SU-DHL-6 (cell line): ENCODE results near the gene B4GALNT4.

Experiments
- H2AFZ ChIP-seq: fragments of 200-600 bp; sonication (generic); 2 replicates; pipeline ENCODE4 v1.6.1; 2014; ENCODE audit warnings: low read depth, mild to moderate bottlenecking, moderate library complexity, mixed read lengths, antibody characterized with exemption, low read length; ENCODE audit not compliant: severe bottlenecking
- H3F3A ChIP-seq: fragments of 200-600 bp; shearing (Covaris generic); 2 replicates; pipeline ENCODE4 v1.6.0; 2016; ENCODE audit warnings: antibody characterized with exemption, mild to moderate bottlenecking; ENCODE audit not compliant: insufficient read depth
- H3K27ac ChIP-seq: fragments of 200-600 bp; sonication (generic); 2 replicates; pipeline ENCODE4 v1.5.1; 2016; ENCODE audit warnings: low read depth, mild to moderate bottlenecking, low read length, moderate library complexity, mixed read lengths
- H3K27me3 ChIP-seq: fragments of 200-600 bp; sonication (generic), shearing (Covaris generic); 2 replicates; pipeline ENCODE4 v1.6.0; 2014; ENCODE audit warnings: mild to moderate bottlenecking, low read length
- H3K36me3 ChIP-seq: fragments of 200-600 bp; sonication (generic); 2 replicates; pipeline ENCODE4 v1.6.1; 2014; ENCODE audit warnings: mild to moderate bottlenecking, low read length, mixed read lengths
- H3K4me2 ChIP-seq: fragments of 300-600, 200-600 bp; shearing (Covaris generic), sonication (generic); 2 replicates; pipeline ENCODE4 v1.6.0; 2014; ENCODE audit warnings: low read length, low read depth, mild to moderate bottlenecking; ENCODE audit not compliant: poor library complexity, severe bottlenecking
- H3K4me3 ChIP-seq: fragments of 200-600 bp; sonication (generic); 2 replicates; pipeline ENCODE4 v1.5.1; 2014; ENCODE audit warnings: antibody characterized with exemption, low read length, mild to moderate bottlenecking, mixed read lengths; ENCODE audit not compliant: insufficient read depth, poor library complexity, severe bottlenecking
- H3K79me2 ChIP-seq: fragments of 200-600 bp; sonication (generic); 2 replicates; pipeline ENCODE4 v1.6.1; 2014; ENCODE audit warnings: mild to moderate bottlenecking, low read length, moderate library complexity; ENCODE audit not compliant: insufficient read depth
- H3K9ac ChIP-seq: fragments of 200-600 bp; sonication (generic); 2 replicates; pipeline ENCODE4 v1.7.0; 2014; ENCODE audit warnings: mild to moderate bottlenecking, low read length
- H3K9me2 ChIP-seq: fragments of 200-600 bp; sonication (generic); replicated peaks from 2 replicates; pipeline ENCODE4 v1.6.1; 2014; ENCODE audit warnings: low read length; ENCODE audit not compliant: insufficient read depth
- H3K9me3 ChIP-seq: fragments of 200-600 bp; sonication (generic); 2 replicates; pipeline ENCODE4 v1.6.1; 2014; ENCODE audit warnings: low read length, mixed read lengths; ENCODE audit not compliant: insufficient read depth
- H4K20me1 ChIP-seq: fragments of 200-600 bp; sonication (generic); 2 replicates; pipeline ENCODE4 v1.6.1; 2014; ENCODE audit warnings: low read depth, mild to moderate bottlenecking, antibody characterized with exemption, low read length, moderate library complexity, mixed read lengths
- CTCF ChIP-seq: fragments of 200-600 bp; sonication (generic); IDR thresholded peaks from one replicate; pipeline ENCODE4 v1.5.1; 2017; ENCODE audit warnings: antibody characterized with exemption, mild to moderate bottlenecking, low read length, moderate library complexity; ENCODE audit not compliant: insufficient read depth, poor library complexity, severe bottlenecking
- EZH2phosphoT487 ChIP-seq: fragments of 200-600 bp; sonication (generic), shearing (Covaris generic); conservative IDR thresholded peaks from 2 replicates; pipeline ENCODE4 v1.6.1; 2018; ENCODE audit warnings: mild to moderate bottlenecking, antibody characterized with exemption, low read length, moderate library complexity, mixed read lengths

The B4GALNT4 gene

GRCh38 chr11:403021-403760 lies 33.9 kb downstream of the B4GALNT4 start:
- H3F3A ChIP-seq = no peaks in the 10 kb centered on the region
- no peaks in the 10 kb centered on the region for H3K36me3 ChIP-seq
- H3K4me3 ChIP-seq = no peak overlapping the region
- no peaks in the 10 kb centered on the region for H4K20me1 ChIP-seq
- H3K9me3 ChIP-seq = no peaks in the 10 kb centered on the region
- H3K9ac ChIP-seq = no peak overlapping the region
- H3K27ac ChIP-seq = no peak overlapping the region
- H3K79me2 ChIP-seq = no peaks in the 10 kb centered on the region
- TF ChIP-seq CTCF = no peak
- TF ChIP-seq EZH2phosphoT487 = no peak
- H3K4me2 ChIP-seq = no peak overlapping the region
- H3K9me2 ChIP-seq = no peaks in the 10 kb centered on the region
- no peak overlapping the region for H2AFZ ChIP-seq
- H3K27me3 ChIP-seq = no peaks in the 10 kb centered on the region

GRCh38 chr11:403761-404431 lies 34.6 kb downstream of the B4GALNT4 start:
- no peaks in the 10 kb centered on the region for H3K9me3 ChIP-seq
- no peaks in the 10 kb centered on the region for H3K27me3 ChIP-seq
- H3K79me2 ChIP-seq = no peaks in the 10 kb centered on the region
- H3K4me3 ChIP-seq = no peak overlapping the region
- H3K36me3 ChIP-seq = no peaks in the 10 kb centered on the region
- no peaks in the 10 kb centered on the region for H3F3A ChIP-seq
- H3K27ac ChIP-seq = no peak overlapping the region
- no peaks in the 10 kb centered on the region for H3K9me2 ChIP-seq
- H4K20me1 ChIP-seq = no peaks in the 10 kb centered on the region
- H3K4me2 ChIP-seq = no peak overlapping the region
- no peak for TF ChIP-seq CTCF
- TF ChIP-seq EZH2phosphoT487 = no peak
- H2AFZ ChIP-seq = no peak overlapping the region
- no peak overlapping the region for H3K9ac ChIP-seq

- no peak overlapping the region for H3K9ac ChIP-seq
- no peak overlapping the region for H3K4me2 ChIP-seq
- H3K27ac ChIP-seq = no peak overlapping the region
- no peaks in the 10 kb centered on the region for H3K9me2 ChIP-seq
- H3K4me3 ChIP-seq = no peak overlapping the region
- H4K20me1 ChIP-seq = no peaks in the 10 kb centered on the region
- no peaks in the 10 kb centered on the region for H3K27me3 ChIP-seq
- TF ChIP-seq CTCF = no peak
- TF ChIP-seq EZH2phosphoT487 = no peak
- no peaks in the 10 kb centered on the region for H3K79me2 ChIP-seq
- no peaks in the 10 kb centered on the region for H3K9me3 ChIP-seq
- H3F3A ChIP-seq = no peaks in the 10 kb centered on the region
- no peaks in the 10 kb centered on the region for H3K36me3 ChIP-seq
- H2AFZ ChIP-seq = no peak overlapping the region
Measured at GRCh38 chr11:404551-405264, 35.4 kb downstream of the B4GALNT4 start.
